NCI-H2171 (cell line): Measurements from ENCODE around the gene GRM4.

Experiments
- DNase-seq: peaks from one replicate; lab custom pipeline; 2025; lab: John Stamatoyannopoulos, UW

GRM4 gene

GRCh38 chr6:34106900-34107299, 39.0 kb downstream of the GRM4 start:
- no peak for DNase-seq

DNA sequence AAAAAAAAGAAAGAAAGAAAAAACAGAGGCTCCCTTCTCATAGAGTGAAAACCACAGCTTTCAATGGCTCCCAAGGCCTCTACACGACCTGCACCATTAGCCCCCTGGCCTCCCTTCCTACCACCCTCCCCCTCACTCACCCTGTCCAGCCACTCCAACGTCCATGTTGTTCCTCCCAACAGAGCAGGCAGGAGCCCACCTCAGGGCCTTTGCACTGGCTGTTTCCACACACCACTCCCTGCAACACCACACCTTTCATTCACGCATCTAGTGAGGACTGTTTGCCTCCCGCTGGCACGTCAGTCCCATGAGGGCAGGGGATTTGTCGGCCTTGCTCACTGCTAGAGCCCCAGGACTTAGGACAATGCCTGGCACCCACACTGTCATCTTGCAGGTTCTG, 39.5 kb downstream of the GRM4 start:
- no peak for DNase-seq

DNA sequence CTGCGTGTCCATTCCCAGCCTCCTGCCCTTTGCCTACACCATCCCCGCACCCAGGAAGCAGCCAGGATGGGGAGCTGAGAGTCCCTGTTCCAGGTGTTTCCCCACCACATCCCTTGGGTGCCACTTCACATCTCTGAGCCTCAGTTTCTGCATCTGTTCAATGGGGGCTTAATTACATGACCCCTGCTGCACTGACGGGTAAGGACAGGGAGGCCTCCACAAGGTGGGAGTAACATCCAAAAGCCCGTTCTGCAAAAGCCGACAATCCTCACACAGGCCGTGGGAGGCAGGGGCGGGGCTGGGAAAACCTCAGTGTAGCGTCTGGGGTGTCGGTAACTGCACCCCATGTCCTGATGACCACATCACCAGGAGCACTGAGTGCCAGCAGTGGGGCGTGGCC, 41.3 kb downstream of the GRM4 start:
- no peak for DNase-seq

- no peak for DNase-seq
These were observed 41.7 kb downstream of the GRM4 start for GRCh38 chr6:34104186-34104585.

DNA sequence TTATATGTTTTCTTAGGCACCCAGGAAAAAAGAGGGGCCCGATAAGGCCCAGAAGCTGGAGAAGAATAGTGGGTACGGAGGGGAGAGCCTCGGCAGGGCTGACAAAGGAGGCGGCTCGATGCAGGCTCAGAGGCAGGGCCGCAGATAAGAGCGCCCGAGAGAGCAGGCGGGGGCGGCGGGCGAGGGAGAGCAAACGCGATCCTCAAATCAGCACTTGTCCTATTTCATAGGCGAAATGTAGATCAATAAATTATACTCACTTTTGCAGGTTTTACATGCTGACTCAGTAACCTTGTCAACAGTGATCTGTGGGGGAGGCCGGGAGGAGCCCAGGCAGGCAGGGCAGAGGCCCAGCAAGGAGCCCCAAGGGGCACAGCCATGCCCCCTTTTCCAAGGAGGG, 42.6 kb downstream of the GRM4 start:
- no peak for DNase-seq

DNA sequence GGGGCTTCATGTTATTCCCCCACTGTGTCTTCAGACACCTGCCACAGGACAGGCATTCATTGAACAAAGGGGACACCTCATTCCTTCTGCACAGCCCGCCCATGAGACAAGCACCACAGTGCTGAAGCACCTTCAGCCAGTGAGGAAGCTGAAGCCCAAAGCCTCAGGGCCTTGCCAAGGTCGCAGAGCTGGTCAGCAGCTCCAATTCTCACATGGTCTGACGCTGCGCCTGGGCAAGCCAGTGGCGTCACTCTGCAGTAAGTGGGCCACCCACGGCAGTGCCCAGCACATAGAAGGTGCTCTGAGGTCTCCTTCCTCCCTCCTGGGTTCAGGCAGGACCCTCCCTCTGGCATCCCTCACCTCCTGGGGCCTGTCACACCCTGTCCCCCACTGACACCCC, 43.2 kb downstream of the GRM4 start:
- DNase-seq: no peak

DNA sequence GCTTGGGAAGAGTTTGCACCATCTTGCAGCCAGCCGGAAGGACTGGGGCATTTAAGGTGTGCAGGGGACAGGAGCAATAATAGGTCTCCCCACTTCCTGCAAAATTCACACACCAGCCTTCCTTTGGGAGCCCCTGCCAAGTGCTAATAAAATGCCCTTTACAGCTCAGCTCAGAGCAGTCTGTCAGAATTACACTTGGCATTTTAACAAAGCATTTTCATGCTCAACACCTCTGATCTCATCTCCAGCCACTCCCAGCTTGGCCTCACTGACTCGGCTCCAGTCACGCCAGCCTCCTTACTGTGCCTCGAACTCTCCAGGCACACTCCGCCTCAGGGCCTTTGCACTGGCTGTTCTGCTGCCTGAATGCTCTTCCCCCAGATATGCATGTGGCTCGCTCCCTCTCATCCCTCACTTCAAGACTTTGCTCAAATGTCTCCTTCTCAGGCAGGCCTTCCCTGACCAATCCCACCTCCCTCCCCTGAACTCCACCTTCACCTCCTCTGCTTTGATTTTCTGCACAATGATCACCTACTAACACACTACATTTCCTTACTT, 43.7 kb downstream of the GRM4 start:
- DNase-seq: no peak

DNA sequence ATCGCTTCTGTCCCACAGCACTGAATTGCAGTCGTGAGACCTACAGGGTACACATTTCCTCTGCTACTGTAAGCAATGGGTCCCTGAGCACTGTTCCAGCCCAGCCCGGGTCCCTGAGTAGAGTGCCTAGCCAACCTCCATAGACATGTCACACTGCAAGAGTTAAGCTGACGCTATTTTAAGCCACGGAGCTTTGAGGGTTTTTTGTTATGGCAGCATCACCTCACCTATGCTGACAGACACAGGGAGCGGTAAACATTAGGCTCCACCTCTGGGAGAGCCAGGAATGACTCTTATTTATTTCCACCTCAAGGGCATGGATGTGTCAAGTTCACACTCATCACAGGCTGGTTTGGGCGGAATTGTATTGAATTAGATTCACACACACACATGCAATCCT, 45.1 kb downstream of the GRM4 start:
- no peak for DNase-seq

DNA sequence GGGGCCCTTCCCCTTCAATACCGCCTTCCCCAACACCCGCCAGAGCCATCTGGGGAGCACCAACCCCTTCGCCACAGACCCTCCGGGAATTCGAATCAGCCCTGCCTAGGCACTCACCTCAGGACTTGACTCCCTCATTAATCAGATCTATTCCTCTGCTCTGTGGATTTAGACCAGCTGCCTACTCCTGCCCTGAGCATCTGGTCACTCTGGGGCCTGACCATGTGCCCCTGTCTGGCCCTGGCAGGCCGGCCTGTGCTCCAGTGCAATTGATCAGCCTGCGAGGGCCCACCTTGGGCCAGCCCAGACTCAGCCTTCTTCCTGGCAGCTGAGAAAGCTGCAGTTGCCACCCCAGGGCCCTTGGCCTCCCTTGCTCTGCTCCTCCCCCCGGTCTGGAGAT, 46.0 kb downstream of the GRM4 start:
- DNase-seq: no peak

DNA sequence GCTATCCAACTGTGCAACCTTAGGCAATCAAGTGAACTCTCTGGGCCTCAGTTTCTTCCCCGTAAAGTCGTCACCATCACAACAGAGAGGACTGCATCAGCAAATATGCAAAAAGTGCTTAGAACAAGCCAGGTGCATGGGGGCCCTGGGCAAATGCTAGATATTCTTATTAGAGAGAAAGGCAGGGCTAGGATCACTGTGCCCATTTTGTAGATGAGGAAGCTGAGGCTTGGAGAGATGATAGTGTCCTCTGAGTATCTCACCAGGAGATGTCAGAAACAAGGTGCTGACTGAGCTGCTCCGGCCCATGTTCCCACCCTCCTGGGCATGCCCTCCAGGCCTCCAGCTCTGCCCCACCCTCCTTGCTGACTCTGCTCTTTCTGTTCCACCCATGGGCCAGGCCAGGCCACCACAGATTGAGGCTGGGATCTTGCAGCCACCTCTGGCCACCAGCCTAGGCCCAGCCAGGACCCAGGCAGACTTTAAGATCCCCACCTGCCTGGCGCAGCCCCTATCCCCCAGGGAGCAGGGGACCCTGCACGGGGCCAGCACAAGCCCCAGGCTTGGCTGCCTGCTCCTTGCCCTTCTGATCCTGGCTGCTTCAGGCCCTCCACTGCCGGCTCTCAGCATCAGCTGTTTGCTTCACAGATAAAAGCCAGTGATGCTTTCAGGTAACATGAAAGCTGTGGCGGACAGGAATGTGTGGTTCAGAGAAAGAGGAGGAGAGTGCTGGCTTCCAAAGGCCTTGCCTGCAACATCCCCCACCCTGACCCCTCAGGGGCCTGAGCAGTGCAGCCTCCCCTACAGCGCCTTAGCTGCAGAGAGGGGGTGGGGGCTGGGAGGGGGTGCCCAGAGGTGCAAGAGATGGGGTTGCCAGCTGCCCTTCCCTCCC, 47.6 kb downstream of the GRM4 start:
- DNase-seq: no peak

GRCh38 chr6:34096814-34097213, 49.1 kb downstream of the GRM4 start:
- DNase-seq: no peak

DNA sequence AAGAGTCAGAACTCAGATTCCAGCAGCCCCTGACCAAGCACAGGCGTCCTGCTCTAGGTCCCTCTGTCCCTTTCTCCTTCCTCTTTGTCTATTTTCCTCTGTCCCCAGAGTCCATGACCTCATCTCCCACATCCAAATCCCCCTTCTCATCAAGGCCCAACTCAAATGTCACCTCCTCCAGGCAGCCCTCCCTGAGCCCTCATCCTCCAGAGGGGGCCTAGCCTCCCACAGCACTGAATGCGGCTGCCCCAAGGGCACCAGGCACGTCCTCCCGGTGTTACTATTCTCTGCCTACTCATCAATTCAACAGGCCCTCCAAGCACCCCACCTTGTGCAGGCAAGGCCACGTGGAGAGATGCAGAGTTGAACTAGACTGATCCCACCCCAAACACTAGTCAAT, 49.7 kb downstream of the GRM4 start:
- DNase-seq: no peak

GRCh38 chr6:34095741-34096140, 50.1 kb downstream of the GRM4 start:
- peak; percentile 76 for DNase-seq

DNA sequence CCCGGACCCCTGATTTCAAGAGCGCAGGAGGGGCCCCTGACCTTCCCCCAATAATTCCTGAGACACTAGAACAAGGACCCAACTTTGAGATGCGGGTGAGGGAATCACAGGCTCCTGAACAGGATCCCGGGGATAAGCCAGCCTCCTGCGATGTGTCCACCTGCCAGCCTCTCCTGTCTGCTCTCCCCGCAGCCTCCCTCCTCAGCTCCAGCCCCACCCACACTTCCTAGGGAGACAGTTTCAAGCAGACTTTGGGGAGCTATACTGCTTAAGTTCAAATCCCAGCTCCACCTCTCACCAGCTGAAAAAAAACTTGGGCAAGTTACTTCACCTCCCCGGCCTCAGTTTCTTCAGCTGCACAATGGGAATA, 50.8 kb downstream of the GRM4 start:
- no peak for DNase-seq

DNA sequence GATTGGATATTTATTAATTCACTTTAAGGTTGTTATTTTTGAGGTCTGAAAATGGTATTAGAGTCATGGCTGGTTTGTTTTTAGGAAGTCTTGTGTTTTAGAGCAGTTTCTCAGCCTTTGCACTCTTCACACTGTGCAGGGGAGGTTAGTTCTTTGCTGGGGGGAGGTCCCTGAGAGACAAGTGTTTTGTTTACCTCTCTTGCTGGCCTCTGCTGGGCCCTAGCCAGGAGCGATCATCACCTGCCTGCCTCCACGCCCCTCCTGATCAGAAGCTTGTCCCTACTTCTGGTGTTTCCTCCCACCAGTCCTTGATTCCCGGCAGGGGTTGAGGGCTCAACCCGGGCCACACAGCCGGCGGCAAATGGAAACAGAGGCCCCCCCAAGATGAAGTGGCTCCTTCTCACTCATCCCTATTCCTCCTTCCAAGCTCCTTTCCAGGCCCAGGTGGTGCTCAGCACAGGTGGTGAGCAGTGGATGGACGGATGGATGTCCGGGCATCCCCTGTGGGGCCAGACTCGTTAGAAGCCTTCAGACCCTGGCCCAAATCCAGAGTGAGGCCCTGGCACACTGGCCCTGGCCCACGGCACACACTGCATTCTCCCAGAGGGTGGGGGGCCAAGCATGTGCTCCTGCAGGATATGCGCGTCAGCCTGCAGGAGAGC, 51.3 kb downstream of the GRM4 start:
- no peak for DNase-seq

DNA sequence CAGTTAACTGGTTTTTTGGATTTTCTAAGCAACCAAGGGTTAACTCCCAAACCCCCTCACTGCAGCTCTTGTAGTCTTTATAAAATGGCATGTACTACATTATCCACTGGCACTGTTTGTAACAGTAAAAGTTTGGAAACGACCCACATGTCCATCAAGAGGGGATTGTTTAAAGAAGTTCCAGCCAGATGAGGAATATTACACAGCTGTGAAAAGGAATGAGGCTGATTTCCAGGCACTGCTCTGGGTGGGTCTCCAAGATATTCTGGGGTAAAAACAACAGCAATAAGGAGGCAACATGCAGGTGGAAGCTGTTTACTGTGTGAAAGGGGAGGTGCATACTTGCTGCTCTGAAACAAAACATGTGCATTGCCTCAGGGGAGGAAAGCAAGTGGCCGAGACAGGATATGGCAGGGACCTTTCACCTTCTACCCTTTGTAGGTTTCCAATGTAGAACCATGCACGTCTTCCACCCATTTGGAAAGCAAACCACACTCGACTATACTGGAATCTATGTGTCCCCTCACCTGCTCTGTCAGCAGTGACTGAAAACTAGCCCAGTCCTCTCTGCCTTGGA, 51.9 kb downstream of the GRM4 start:
- no peak for DNase-seq

DNA sequence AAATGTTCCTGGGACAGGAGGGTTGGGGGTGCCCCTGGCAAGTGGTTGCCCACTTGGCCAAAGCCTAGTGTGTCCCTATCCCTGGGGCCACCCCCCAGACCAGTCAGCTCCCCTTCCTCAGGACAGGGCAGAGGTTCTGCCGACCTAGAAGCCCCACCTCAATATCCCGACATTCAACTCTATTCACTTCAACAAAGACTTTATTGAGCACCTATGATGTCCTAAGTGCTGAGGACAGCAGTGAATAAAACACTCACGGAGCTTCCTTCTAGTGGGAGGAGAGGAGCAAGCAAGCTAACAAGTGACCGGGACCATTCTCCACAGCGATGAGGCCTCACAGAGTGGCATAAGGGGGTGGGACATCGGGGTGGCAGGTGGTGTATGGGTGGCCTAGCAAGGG, 52.7 kb downstream of the GRM4 start:
- no peak for DNase-seq

- no peak for DNase-seq
These were observed 53.3 kb downstream of the GRM4 start for GRCh38 chr6:34092631-34093030.

DNA sequence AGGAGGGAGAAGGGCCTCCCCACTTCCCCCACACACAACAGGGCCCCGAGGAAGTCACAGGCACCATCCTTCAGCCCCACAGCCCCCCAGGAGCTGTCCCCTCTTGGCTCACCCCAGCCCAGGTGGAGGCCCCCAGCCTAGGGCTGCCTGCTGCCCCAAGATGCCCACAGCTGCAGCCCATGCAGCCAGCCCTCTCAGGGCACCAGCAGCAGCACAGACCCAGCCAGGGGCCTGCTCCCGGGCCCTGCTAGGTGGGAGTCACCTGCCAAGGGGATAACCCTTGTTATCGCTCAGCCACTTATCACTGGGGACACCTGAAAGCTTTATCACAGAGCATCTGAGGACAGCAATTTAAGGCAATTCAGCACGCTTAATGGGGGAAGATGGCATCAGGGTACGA, 55.0 kb downstream of the GRM4 start:
- DNase-seq: no peak

DNA sequence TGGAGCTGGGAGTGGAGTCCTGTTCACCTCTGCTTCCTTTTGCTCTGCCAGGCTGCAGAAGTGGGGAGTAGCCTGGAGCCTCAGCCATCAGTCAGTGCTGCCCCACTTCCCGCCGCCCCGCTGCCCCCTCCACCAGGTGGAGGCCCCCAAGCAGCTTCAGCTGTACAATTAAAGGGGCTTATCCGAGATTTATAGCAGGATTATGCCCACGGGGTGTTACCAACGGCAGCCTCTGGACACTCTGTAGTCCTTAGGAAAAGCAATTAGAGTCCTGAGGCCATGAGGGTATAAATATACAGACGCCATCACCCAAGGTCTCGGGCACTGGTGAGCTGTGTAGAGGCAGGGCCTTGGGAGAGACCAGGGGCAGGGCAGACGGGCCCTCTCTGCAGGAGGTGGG, 55.4 kb downstream of the GRM4 start:
- DNase-seq: no peak

DNA sequence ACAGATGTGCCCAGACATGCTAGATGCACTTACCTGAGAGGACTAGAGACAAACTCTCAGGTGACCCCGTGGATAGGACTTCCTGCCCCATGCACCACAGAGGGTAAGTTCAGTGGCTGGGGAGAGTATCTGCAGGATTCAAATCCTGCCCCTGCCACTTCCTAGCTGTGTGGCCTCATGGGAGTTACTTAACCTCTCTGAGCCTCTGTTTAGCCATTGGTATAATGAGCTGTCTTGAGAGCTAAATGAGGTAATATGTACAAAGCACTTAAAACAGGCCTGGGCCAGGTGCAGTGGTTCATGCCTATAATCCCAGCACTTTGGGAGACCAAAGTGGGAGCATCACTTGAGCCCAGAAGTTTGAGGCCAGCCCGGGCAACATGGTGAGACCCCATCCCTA, 59.3 kb downstream of the GRM4 start:
- no peak for DNase-seq

DNA sequence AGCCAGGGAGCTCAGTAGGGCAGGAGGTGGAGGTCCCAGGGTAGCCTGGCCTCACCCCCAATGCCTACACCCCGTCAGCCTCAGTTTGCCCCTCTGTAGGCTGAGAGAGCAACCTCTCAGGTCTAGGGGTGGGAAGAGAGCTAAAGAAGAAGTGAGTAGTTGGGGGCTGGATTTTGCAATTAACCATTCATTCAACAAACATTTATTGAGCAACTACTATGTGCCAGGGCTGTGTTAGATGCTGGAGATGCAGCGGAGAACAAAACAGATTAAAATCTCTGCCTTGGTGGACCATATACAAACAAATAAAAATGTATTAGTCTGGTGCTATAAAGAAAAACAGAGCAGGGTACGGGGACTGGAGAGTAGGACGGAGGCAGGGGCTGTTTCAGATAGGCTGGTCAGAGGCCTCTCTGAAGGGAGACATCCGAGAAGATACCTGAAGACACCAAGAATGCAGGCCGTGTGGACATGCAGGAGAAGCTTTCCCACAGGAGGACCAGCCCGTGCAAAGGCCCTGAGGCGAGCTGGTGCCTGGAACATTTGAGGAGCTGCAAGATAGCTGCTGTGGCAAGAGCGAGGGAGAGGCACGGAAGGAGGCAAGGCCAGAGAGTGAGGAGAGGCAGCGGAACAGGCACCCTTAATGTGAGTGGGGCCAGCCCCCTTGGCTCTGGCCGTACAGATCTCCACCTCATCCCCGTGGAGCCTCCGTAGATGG, 60.3 kb downstream of the GRM4 start:
- DNase-seq: no peak
